Activated CD8-positive, alpha-beta memory T cell treated with anti-CD3 and anti-CD28 coated beads for 4 hours (primary cell): Measurements from ENCODE around the gene CD207.
"Not testable (repeated sequence)": the region's sequence is repeated elsewhere in the genome, so short reads cannot be mapped to it uniquely, and the experiment has no call there.

Experiments
- DNase-seq, 2 donors: peaks; one replicate each; pipeline ENCODE4 v3.0.0-alpha.2; 2020; ENCODE audit warnings: low read depth in 2 of 2

CD207 gene

GRCh38 chr2:70835643-70836042, at the start of gene CD207:
Gene CD207, minus strand, starts transcription at chr2:70835816. Its CDS starts 40 bp downstream, at chr2:70835776.
- no peak for DNase-seq

- DNase-seq: not testable (repeated sequence)
These were observed 42.9 kb upstream of the CD207 start for GRCh38 chr2:70878543-70878942.

GRCh38 chr2:70876138-70876537, 40.5 kb upstream of the CD207 start:
- DNase-seq: not testable (repeated sequence)

GRCh38 chr2:70873541-70873940, 37.9 kb upstream of the CD207 start:
- DNase-seq: no peak

GRCh38 chr2:70871398-70872211, 36.0 kb upstream of the CD207 start:
- DNase-seq: peak; percentile 60 to 65

- no peak for DNase-seq
These were observed 35.2 kb upstream of the CD207 start for GRCh38 chr2:70870790-70871189.

GRCh38 chr2:70868970-70869369, 33.4 kb upstream of the CD207 start:
- DNase-seq: no peak

- peak; percentile 26 to 41 for DNase-seq
These were observed 26.4 kb upstream of the CD207 start for GRCh38 chr2:70861777-70862625.

- DNase-seq: no peak
These were observed 20.1 kb upstream of the CD207 start for GRCh38 chr2:70855667-70856066.

GRCh38 chr2:70854411-70854810, 18.8 kb upstream of the CD207 start:
- no peak for DNase-seq

GRCh38 chr2:70852824-70853223, 17.2 kb upstream of the CD207 start:
- DNase-seq: no peak

- DNase-seq: no peak
These were observed 16.1 kb upstream of the CD207 start for GRCh38 chr2:70851704-70852103.

- DNase-seq: no peak
These were observed 15.3 kb upstream of the CD207 start for GRCh38 chr2:70850925-70851324.

GRCh38 chr2:70842401-70842800, 6.8 kb upstream of the CD207 start:
- DNase-seq: no peak

GRCh38 chr2:70837980-70838925, 2.6 kb upstream of the CD207 start:
- DNase-seq: no peak

GRCh38 chr2:70834881-70835280, 735 bp downstream of the CD207 start:
- DNase-seq: no peak

- DNase-seq: no peak
These were observed 1.5 kb downstream of the CD207 start for GRCh38 chr2:70834106-70834505.

- no peak for DNase-seq
These were observed 2.4 kb downstream of the CD207 start for GRCh38 chr2:70833246-70833645.

- DNase-seq: no peak
These were observed 3.2 kb downstream of the CD207 start for GRCh38 chr2:70832386-70832785.

GRCh38 chr2:70831861-70832260, 3.8 kb downstream of the CD207 start:
- DNase-seq: no peak

- DNase-seq: no peak
These were observed 5.2 kb downstream of the CD207 start for GRCh38 chr2:70830366-70830765.

- no peak for DNase-seq
These were observed 5.7 kb downstream of the CD207 start for GRCh38 chr2:70829916-70830315.
